Epithelial cell of esophagus (primary cell): ENCODE results near the gene MUC5AC.

Experiments
- DNase-seq: peaks from one replicate; pipeline ENCODE4 v3.0.0; 2010; ENCODE audit warnings: low read depth
- H3K4me3 ChIP-seq: 2 replicates; pipeline ENCODE4 v1.5.1; 2011; ENCODE audit warnings: mild to moderate bottlenecking, low read length, control low read depth
- TF ChIP-seq, protein P1 (sequence below): IDR thresholded peaks from 2 replicates; pipeline ENCODE4 v1.5.1; 2011; ENCODE audit warnings: low read depth, mild to moderate bottlenecking, low read length, control low read depth, inconsistent platforms; ENCODE audit not compliant: insufficient read depth; ENCODE audit errors: missing control alignments

The MUC5AC gene

DNA sequence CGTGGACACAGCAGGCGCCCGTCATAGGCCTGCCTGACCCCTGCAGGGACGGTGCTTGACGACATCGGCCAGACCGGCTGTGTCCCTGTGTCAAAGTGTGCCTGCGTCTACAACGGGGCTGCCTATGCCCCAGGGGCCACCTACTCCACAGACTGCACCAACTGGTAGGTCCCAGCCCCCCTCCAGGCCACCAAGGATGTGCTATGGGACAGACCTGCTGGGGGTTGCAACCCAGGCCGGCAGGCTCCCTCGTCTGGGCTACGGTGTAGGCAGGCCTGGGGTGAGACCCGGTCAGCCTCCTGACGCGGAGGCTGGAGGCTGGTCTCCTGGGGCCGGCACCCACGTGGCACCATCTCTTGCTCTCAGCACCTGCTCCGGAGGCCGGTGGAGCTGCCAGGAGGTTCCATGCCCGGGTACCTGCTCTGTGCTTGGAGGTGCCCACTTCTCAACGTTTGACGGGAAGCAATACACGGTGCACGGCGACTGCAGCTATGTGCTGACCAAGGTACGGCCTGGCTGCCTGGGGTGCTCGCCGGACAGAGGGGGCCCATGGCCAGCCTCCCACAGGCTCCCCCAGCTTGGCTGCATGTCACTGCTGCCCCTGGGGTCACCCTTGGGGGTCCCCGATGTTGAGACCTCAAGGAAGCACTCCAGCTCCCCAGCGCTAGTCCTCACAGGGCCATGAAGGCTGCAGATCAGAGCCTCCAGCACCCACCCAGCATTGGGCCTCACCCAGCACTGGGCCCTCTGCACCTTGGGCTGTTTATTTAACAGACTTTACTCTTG is 7.7 kb downstream of the MUC5AC start:
- TF ChIP-seq, protein P1, sequence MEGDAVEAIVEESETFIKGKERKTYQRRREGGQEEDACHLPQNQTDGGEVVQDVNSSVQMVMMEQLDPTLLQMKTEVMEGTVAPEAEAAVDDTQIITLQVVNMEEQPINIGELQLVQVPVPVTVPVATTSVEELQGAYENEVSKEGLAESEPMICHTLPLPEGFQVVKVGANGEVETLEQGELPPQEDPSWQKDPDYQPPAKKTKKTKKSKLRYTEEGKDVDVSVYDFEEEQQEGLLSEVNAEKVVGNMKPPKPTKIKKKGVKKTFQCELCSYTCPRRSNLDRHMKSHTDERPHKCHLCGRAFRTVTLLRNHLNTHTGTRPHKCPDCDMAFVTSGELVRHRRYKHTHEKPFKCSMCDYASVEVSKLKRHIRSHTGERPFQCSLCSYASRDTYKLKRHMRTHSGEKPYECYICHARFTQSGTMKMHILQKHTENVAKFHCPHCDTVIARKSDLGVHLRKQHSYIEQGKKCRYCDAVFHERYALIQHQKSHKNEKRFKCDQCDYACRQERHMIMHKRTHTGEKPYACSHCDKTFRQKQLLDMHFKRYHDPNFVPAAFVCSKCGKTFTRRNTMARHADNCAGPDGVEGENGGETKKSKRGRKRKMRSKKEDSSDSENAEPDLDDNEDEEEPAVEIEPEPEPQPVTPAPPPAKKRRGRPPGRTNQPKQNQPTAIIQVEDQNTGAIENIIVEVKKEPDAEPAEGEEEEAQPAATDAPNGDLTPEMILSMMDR = no peak
- no peak for DNase-seq
- no peak overlapping the region for H3K4me3 ChIP-seq

DNA sequence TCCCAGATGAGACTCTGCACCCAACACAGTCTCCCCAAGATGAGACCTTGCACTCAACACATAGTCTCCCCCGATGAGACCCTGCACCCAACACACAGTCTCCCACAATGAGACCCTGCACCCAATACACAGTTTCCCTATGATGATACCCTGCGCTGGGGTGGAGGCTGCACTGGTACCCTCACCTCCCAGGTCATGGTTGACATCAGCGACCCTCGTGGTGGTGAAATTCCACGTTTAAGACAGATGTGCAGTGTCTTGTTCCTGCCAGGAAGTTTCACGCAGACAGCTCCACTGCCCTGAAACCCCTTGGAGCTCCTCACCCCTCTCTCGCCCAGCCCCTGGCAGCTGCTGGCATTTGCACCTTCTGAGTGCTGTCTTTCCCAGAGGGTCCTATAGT is 9.5 kb downstream of the MUC5AC start:
- DNase-seq = no peak
- TF ChIP-seq, protein P1 = no peak
- H3K4me3 ChIP-seq = no peak overlapping the region

DNA sequence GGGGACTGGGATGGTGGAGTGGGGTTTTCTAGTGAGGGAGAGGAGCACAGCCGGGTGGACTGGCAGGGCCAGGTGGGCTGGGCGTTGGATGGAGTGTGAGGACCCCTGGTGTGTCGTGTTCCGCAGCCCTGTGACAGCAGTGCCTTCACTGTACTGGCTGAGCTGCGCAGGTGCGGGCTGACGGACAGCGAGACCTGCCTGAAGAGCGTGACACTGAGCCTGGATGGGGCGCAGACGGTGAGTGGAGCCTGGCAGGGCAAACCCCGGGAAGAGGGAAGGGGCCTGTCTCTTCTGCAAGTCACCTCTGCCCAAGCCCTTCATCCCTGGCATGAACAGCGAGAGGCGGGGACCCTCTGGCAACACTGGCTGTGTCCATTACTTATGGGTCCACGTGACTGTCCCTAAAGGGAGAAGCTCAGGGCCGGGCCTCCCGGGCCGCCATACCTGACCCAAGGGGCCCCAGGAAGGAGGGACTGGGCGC is 10.0 kb downstream of the MUC5AC start:
- DNase-seq = no peak
- H3K4me3 ChIP-seq = no peak overlapping the region
- TF ChIP-seq, protein P1 = no peak

- TF ChIP-seq, protein P1 = no peak
- H3K4me3 ChIP-seq = no peak overlapping the region
- no peak for DNase-seq
Observed at GRCh38 chr11:1168256-1168655, 10.5 kb downstream of the MUC5AC start.

- H3K4me3 ChIP-seq = no peak overlapping the region
- TF ChIP-seq, protein P1 = no peak
- DNase-seq = no peak
Observed at GRCh38 chr11:1168721-1169161, 11.0 kb downstream of the MUC5AC start.

DNA sequence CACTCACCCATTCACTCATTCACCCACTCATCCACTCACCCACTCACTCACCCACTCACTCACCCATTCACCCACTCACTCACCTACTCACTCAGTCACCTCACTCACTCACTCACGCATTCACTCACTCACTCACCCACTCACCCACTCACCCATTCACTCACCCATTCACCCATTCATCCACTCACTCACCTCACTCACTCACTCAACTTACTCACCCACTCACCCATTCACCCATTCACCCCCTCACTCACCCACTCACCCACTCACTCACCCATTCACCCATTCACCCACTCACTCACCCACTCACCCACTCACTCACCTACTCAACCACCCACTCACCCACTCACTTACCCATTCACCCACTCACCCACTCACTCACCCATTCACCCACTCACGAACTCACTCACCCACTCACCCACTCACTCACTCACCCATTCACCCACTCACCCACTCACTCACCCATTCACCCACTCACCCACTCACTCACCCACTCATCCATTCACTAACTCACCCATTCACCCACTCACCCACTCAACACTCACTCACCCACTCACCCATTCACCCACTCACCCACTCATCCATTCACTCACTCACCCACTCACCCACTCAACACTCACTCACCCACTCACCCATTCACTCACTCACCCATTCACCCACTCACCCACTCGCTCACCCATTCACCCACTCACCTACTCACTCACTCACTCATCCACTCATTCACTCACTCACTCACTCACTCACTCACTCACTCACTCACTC is 13.7 kb downstream of the MUC5AC start:
- H3K4me3 ChIP-seq = no peak overlapping the region
- no peak for DNase-seq
- TF ChIP-seq, protein P1 = no peak
